Measurements from ENCODE around the gene LRRC3C.

The LRRC3C gene

GRCh38 chr17:39928858-39929645 is 1.5 kb downstream of the LRRC3C start:
- H3K9me3 ChIP-seq (ENCODE audit: control insufficient read depth, insufficient read depth, low read depth, low read length), result no peaks in the 10 kb centered on the region
- H3K36me3 ChIP-seq (ENCODE audit: control insufficient read depth in 2 of 2, insufficient read depth in 1 of 2, low read length in 2 of 2), result peaks cover 0 to 3% of the 10 kb centered on the region in 2 experiments; a peak in 1 of 3 replicates
- H3K4me3 ChIP-seq (ENCODE audit: low read depth, low read length), result no peak overlapping the region
- H3K27ac ChIP-seq (ENCODE audit: extremely low read depth, low read depth, low read length), result peak overlapping the region; percentile 84; the same call in 1 of the 2 replicates
- CTCF ChIA-PET, result interaction anchor here (0.6 to 3.1 kb wide), 7 partner anchors 11 to 305 kb away, joined by 3 to 16 read pairs (median 5); partner anchors contain the start of gene PSMD3
- POLR2A ChIA-PET, result interaction anchor here (0.5 to 1.3 kb wide), 3 partner anchors 10 to 172 kb away, joined by 3 read pairs; partner anchors contain the start of genes NR1D1 and PSMD3
- peaks cover 18% of the 10 kb centered on the region for H3K4me1 ChIP-seq (ENCODE audit: control insufficient read depth, insufficient read depth, low read length)
- TF ChIP-seq, protein P1, sequence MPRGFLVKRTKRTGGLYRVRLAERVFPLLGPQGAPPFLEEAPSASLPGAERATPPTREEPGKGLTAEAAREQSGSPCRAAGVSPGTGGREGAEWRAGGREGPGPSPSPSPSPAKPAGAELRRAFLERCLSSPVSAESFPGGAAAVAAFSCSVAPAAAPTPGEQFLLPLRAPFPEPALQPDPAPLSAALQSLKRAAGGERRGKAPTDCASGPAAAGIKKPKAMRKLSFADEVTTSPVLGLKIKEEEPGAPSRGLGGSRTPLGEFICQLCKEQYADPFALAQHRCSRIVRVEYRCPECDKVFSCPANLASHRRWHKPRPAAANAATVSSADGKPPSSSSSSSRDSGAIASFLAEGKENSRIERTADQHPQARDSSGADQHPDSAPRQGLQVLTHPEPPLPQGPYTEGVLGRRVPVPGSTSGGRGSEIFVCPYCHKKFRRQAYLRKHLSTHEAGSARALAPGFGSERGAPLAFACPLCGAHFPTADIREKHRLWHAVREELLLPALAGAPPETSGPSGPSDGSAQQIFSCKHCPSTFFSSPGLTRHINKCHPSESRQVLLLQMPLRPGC (tag by site-specific recombination; IDR thresholded peaks at IDR 0.05), result peak; percentile 82
- no peak for TF ChIP-seq ZNF623 (tag by site-specific recombination; IDR thresholded peaks at IDR 0.05)
- TF ChIP-seq ZEB2 (tag by site-specific recombination; IDR thresholded peaks at IDR 0.05), result peak; percentile 62; the same call in 1 of the 2 replicates
- TF ChIP-seq ZNF473 (tag by site-specific recombination; IDR thresholded peaks at IDR 0.05), result no peak
- no peak; the same call in 1 of the 2 replicates for TF ChIP-seq ZNF362 (tag by site-specific recombination; IDR thresholded peaks at IDR 0.05)
- TF ChIP-seq, protein P2, sequence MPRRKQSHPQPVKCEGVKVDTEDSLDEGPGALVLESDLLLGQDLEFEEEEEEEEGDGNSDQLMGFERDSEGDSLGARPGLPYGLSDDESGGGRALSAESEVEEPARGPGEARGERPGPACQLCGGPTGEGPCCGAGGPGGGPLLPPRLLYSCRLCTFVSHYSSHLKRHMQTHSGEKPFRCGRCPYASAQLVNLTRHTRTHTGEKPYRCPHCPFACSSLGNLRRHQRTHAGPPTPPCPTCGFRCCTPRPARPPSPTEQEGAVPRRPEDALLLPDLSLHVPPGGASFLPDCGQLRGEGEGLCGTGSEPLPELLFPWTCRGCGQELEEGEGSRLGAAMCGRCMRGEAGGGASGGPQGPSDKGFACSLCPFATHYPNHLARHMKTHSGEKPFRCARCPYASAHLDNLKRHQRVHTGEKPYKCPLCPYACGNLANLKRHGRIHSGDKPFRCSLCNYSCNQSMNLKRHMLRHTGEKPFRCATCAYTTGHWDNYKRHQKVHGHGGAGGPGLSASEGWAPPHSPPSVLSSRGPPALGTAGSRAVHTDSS (tag by site-specific recombination; IDR thresholded peaks at IDR 0.05), result no peak
- peak; percentile 67; the same call in 1 of the 2 replicates for TF ChIP-seq ZNF660 (tag by site-specific recombination; IDR thresholded peaks at IDR 0.05)
- no peak for TF ChIP-seq ZNF140 (tag by site-specific recombination; IDR thresholded peaks at IDR 0.05)
- TF ChIP-seq ZNF404 (tag by site-specific recombination; IDR thresholded peaks at IDR 0.05), result no peak
- no peak for TF ChIP-seq ZNF112 (tag by site-specific recombination; IDR thresholded peaks at IDR 0.05)
- TF ChIP-seq ZNF449 (tag by site-specific recombination; IDR thresholded peaks at IDR 0.05), result no peak
- TF ChIP-seq ZBTB21 (tag by site-specific recombination; IDR thresholded peaks at IDR 0.05), result peak; percentile 81
- peak; percentile 37 for TF ChIP-seq ZBTB17 (tag by site-specific recombination; IDR thresholded peaks at IDR 0.05)
- no peak for TF ChIP-seq ZNF423 (tag by site-specific recombination; IDR thresholded peaks at IDR 0.05)
- 0 out of 2 replicates have a peak, but pooled peaks have one; percentile 29 for TF ChIP-seq KLF10 (tag by site-specific recombination; IDR thresholded peaks at IDR 0.05)
- peak; percentile 94 for TF ChIP-seq ZNF629 (tag by site-specific recombination; IDR thresholded peaks at IDR 0.05)
- TF ChIP-seq PRDM6 (tag by site-specific recombination; IDR thresholded peaks at IDR 0.05), result 0 out of 2 replicates have a peak, but pooled peaks have one; percentile 45
- no peak for TF ChIP-seq SCRT2 (tag by site-specific recombination; IDR thresholded peaks at IDR 0.05)
- no peak for TF ChIP-seq ZNF311 (tag by site-specific recombination; IDR thresholded peaks at IDR 0.05; ENCODE audit: borderline replicate concordance)
- peak; percentile 26; the same call in 1 of the 2 replicates for TF ChIP-seq TSHZ1 (tag by site-specific recombination; IDR thresholded peaks at IDR 0.05; ENCODE audit: borderline replicate concordance)
- TF ChIP-seq, protein P3, sequence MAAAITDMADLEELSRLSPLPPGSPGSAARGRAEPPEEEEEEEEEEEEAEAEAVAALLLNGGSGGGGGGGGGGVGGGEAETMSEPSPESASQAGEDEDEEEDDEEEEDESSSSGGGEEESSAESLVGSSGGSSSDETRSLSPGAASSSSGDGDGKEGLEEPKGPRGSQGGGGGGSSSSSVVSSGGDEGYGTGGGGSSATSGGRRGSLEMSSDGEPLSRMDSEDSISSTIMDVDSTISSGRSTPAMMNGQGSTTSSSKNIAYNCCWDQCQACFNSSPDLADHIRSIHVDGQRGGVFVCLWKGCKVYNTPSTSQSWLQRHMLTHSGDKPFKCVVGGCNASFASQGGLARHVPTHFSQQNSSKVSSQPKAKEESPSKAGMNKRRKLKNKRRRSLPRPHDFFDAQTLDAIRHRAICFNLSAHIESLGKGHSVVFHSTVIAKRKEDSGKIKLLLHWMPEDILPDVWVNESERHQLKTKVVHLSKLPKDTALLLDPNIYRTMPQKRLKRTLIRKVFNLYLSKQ (tag by site-specific recombination; IDR thresholded peaks at IDR 0.05; ENCODE audit: borderline replicate concordance), result no peak
